Measurements from ENCODE around the gene ARHGDIA.

GRCh38 chr17:81824595-81824994 lies 46.5 kb downstream of the ARHGDIA start:
- TF ChIP-seq POLR2AphosphoS5 (IDR thresholded peaks at IDR 0.05; ENCODE audit: borderline replicate concordance, low read depth, low read length) (no peak), EZH2 (IDR thresholded peaks at IDR 0.05) (no peak)
